Left ventricle myocardium superior (tissue), 1 donor: ENCODE measurements around the gene DOK5. TPM values are rescaled to one million over a fixed set of nuclear protein-coding genes. Genes with fewer than 3 reads are reported as not detected.
"Not testable (repeated sequence)": the region's sequence is repeated elsewhere in the genome, so short reads cannot be mapped to it uniquely, and the experiment has no call there.

ENCODE experiments used
- ATAC-seq: fragments of 200-7000 bp; cut with Tn5 transposase; one replicate; pipeline ENCODE4 v1.9.1; 2020; ENCODE audit warnings: mild to moderate bottlenecking, moderate library complexity
- DNase-seq: peaks from one replicate; pipeline ENCODE4 v3.0.0-alpha.2; 2020
- intact Hi-C: fragments of 100-400 bp; cut with micrococcal nuclease; formaldehyde crosslinking; loops from one replicate; pipeline ENCODE4 v1.11.0; 2022
- total RNA-seq: library from RNA; stranded (reverse); fragmentation: NEBNext Ultra II Directional; extraction: Animal tissue kit (Norgen Biotek cat#: 25700); gene quantifications from one replicate; pipeline ENCODE4 v1.2.1, GENCODE V29; 2021
- donor health status: DM: no; HTN: yes; CAD: no; lungs with severe emphysema.

Gene DOK5
- total RNA-seq, 1 donor from 2014 or later: 1.8 TPM

- DNase-seq: no peak
- ATAC-seq: peak; percentile 65
- intact Hi-C loops: no loop called here
Measured at GRCh38 chr20:54469293-54469692, 6.1 kb upstream of the DOK5 start.

DNA sequence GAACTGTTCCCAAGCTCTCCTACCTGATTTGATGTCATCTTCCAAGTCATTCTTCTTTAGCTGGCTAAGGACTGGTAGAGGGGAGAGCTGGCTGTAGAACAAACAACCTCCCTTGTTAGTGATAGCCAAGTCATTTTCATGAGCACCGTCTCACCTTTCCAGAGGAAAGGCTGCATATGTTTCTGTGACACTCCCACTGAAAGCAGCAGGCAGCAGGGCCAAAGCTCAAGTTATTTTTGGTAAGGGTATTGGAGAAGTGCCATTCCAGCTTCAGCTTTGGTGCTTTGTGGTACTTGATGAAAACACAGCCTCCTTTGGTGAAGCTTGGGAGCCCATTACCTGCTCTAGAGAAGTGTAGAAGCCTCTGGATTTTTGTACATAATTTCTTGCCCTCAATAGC lies 5.4 kb upstream of the DOK5 start:
- ATAC-seq (peak; percentile 82), DNase-seq (no peak)
- intact Hi-C loops: loop anchor here (10.0 kb wide), 1 partner anchor 175 kb away; no protein-coding TSS in a partner anchor

GRCh38 chr20:54470697-54471096 lies 4.7 kb upstream of the DOK5 start:
- intact Hi-C loops: loop anchor here (10.0 kb wide), 1 partner anchor 174 kb away; no protein-coding TSS in a partner anchor
- no peak for ATAC-seq

DNA sequence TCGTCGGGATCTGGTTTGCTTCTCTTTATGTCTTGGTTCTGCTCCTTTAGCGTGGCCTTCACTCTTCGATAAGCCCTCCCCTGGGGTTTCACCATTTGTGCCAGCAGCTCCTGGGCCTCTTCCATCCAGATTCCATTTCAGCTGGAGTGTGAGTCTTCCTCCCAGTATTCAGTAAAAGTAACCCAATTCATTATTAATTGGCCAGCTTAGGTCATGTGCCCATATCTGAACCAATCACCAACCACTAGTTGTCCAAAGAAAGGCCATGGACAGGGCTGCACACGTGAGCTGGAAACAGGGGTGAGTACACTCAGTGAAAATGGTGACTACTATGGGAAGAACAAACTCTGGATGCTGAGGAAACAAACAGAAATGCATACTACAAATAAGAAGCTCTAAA lies 2.8 kb upstream of the DOK5 start:
- DNase-seq (no peak), ATAC-seq (no peak)
- intact Hi-C loops: loop anchor here (10.0 kb wide), 1 partner anchor 172 kb away; no protein-coding TSS in a partner anchor

More at GRCh38 chr20:54470697-54471096, 4.7 kb upstream of the DOK5 start:
- DNase-seq: no peak

- DNase-seq (no peak), ATAC-seq (no peak)
- intact Hi-C loops: loop anchor here (10.0 kb wide), 1 partner anchor 171 kb away; no protein-coding TSS in a partner anchor
Measured at GRCh38 chr20:54473340-54473739, 2.1 kb upstream of the DOK5 start.

GRCh38 chr20:54474046-54474445 lies 1.3 kb upstream of the DOK5 start:
- DNase-seq (no peak), ATAC-seq (no peak)
- intact Hi-C loops: loop anchor here (10.0 kb wide), 1 partner anchor 171 kb away; no protein-coding TSS in a partner anchor

GRCh38 chr20:54474866-54475265 lies 527 bp upstream of the DOK5 start:
- ATAC-seq: peak; percentile 17
- intact Hi-C loops: loop anchor here (10.0 kb wide), 1 partner anchor 170 kb away; no protein-coding TSS in a partner anchor

DNA sequence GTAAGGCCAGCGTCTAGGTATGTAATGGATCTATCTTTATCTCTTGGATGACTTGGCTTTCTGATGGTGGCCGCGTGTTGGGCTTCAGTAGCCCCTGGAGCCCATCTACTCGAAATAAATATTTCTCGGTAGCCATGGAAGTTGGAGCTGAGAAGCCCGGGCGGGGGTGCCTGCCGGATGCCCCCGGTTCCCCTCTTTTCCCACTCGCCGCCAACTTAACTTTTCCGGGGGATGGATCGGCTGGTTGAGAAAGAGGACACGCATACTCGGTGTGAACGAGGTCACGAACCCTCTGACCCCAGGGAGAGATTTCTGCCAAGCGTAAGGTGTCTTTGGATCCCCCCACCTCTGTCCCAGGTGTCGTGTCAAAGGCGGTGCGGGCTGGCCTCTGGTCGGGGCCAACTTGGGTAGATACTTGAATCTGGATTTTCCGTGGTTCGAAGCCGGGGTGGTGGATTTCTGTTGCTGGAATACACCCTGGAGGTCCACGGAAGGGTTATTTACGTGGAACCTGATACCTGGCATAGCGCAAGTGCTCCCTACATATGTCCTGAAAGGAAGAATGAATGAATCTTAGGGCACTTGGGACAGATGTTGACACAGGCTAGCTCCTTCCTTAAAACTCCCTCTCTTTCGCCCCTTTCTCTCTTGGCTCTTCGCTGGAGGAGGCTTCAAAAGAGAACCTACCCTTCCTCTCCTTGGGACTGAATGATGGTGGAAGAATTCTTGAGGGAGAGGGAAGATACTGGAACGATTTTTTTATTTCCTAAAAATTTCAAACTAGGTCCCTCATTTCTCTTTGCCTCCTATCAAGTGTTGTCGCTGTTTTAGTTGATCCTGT lies 996 bp downstream of the DOK5 start:
- DNase-seq (no peak), ATAC-seq (no peak)
- intact Hi-C loops: loop anchor here (10.0 kb wide), 1 partner anchor 168 kb away; no protein-coding TSS in a partner anchor

More at GRCh38 chr20:54474866-54475265, 527 bp upstream of the DOK5 start:
- DNase-seq: no peak

DNA sequence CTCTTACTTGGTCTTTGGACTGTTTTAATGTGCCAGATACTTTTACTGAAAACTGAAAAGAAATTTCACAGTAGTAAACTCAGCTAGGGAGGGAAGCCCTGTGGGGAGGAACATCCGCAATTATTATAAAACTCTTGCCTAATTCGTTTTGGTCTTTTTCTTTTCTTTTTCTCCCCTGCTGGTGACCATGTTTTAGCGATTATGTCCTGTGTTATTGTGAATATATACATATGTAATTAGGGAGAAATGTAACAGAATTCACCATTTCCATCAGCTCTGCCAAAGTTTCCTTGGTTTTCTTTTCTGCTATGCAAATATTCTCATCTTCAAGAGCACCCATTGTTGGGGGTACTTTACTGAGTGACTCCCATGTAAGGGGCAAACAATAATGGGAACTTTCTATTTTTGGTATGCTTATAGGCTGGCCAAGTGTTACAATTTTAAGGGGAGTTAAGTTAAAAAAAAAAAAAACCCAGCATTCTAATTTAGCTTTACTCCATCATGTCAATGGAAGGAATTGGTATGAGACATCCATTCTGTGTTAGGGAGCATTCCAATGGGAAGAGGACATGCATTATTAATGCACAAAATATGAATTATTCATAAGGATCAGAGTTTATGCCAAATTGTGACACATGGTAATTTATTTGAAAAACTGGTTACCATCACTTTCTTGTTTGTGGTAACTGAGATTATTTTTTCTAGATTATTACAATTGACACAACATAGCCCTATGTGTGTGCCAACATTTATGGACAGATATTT lies 2.0 kb downstream of the DOK5 start:
- DNase-seq (no peak), ATAC-seq (no peak)
- intact Hi-C loops: loop anchor here (10.0 kb wide), 1 partner anchor 167 kb away; no protein-coding TSS in a partner anchor

DNA sequence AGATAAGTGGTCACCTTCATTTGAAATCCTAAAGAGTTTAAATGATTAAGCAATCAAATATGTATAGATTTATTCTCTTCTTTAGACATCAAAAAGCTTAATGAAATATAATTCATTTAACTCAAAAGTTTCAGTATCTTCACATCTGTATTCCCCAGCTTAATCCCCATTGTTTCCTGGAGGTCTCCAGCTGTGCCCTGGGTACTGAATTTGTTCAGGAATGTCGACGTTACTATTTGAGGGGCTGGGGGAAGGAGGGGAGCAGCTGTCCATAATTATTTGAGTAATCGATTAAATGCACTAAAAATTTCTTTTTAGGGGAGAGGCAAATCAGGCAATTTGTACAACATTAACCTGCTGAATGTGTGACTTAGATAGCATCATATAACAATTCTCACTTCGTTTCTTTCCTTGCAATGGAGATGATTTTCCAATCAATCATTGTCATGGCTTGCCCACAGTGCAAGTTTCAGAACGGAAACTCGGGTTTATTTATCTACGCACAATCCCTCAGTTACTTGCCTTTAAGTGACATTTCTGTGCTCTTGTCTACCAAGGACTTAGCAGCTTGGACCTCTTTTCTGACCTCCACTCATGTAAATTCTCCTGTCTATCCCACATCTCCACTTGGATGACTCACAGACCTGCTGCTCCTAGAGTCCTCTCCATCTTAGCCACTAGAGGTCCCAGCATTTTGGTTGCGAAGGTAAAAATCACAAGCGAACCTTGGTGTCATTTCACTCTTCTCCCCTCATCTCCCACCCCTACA lies 3.9 kb downstream of the DOK5 start:
- DNase-seq: no peak
- intact Hi-C loops: loop anchor here (10.0 kb wide), 1 partner anchor 165 kb away; no protein-coding TSS in a partner anchor
- ATAC-seq: no peak

- ATAC-seq, DNase-seq: not testable (repeated sequence)
- intact Hi-C loops: loop anchor here (10.0 kb wide), 1 partner anchor 165 kb away; no protein-coding TSS in a partner anchor
Measured at GRCh38 chr20:54479937-54480336, 4.5 kb downstream of the DOK5 start.

DNA sequence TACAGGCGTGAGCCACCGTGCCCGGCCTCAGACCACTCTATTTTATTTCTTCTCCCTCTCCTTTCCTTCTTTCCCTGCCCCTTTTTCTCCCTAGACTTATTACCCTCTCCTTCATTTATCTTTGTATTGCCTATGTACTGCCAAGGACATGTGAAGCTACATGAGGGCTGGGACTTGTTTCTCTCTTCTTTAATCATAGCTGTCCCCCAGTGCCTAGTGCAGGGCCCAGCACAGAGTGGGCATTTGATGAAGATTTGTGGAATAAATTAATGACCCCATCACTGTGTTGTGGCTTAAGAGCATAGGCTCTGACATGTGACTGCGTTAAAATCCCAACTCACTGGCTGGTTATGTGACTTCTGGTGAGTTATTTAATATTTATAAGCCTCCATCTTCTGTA lies 6.0 kb downstream of the DOK5 start:
- DNase-seq: no peak
- intact Hi-C loops: no loop called here
- no peak for ATAC-seq

- no peak for ATAC-seq
- DNase-seq: no peak
- intact Hi-C loops: no loop called here
Measured at GRCh38 chr20:54485631-54486030, 10.2 kb downstream of the DOK5 start.

DNA sequence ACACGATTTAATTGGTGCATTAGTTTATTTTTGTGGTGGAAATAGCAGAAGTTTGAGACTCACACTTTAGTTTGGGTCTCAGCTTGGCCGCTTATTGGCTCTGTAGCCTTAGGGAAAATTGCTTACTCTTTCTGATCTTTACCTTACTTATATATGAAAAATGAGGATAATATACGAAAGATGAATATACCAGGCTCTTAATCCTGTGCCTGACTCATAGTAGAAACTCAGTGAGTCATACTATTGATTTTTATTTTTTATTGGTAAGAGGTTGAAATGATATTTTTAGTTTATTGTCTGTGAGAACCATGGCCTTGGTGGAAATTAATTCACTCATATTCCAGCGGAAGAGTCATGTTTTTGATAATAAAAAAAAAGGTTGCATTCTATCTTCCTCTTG lies 11.2 kb downstream of the DOK5 start:
- intact Hi-C loops: no loop called here
- ATAC-seq (no peak), DNase-seq (no peak)

GRCh38 chr20:54488442-54488841 lies 13.0 kb downstream of the DOK5 start:
- DNase-seq (no peak), ATAC-seq (no peak)
- intact Hi-C loops: no loop called here

DNA sequence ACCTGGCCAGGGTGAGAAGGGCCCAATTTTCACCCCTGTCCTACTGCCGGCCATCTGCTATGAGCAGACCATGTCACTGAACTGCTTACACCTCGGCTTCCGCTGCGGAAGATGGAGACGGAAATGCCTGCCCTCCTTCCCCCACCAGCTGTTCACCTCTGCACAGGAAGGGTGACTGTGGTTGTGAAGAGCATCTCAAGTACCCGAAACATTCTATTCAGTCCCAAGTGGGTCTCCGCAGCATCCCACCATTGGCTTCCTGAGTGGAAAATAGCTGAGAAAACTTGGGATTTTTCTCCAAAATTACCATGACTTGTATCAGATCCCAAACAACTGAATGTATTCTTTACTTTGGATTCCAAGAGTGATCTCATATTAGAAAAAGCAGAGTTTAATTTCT lies 16.1 kb downstream of the DOK5 start:
- ATAC-seq (no peak), DNase-seq (no peak)
- intact Hi-C loops: no loop called here

DNA sequence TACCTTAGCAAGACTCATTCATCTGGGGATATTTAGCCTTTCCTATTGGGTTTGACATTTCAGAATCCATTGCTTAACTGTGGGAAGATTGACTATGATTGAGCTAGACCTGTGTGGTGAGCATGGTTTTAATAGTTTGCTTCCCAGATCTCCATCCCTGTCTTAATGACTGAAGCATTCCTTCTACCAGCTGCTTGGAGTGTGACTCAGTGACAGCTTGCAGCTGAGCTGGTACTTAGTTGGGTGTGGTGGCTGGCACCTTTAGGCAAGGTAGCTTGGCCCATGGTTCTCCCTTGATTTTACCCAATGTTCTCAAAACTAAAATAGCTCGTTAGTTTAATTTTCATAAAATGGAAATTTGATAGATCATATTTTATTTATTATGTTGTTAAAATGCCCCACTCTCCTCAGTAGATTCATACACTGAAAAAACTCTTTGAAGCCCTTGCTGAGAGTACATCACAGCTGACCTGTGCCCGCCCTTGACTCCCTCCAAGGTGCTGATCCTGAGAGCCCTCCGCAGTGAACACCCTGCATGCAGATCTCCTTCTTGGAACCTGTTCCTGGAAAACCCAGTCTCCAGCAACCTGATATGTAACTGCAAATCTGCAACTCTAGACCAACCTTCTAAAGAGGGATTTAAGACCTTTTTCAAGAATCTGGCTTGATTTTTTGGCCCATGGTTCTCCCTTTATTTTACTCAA lies 19.1 kb downstream of the DOK5 start:
- no peak for DNase-seq
- intact Hi-C loops: no loop called here
- no peak for ATAC-seq

- DNase-seq (no peak), ATAC-seq (no peak)
- intact Hi-C loops: no loop called here
Measured at GRCh38 chr20:54497931-54498718, 22.7 kb downstream of the DOK5 start.
